Liver (tissue), 9 donors: ENCODE measurements around the gene FBXL4. TPM values are rescaled to one million over a fixed set of nuclear protein-coding genes. Genes with fewer than 3 reads are reported as not detected.

Source experiments
- DNase-seq: peaks from one replicate; pipeline ENCODE4 v3.0.0-alpha.2; 2017; ENCODE audit warnings: low spot score
- H3K27ac ChIP-seq, 2 donors: one replicate each; pipeline ENCODE4 v1.7.0; 2013; ENCODE audit warnings: inconsistent platforms in 2 of 2, low read length in 2 of 2, control low read depth in 1 of 2, low read depth in 1 of 2, mild to moderate bottlenecking in 1 of 2
- H3K27me3 ChIP-seq, 4 donors: one replicate each; pipeline versions ENCODE4 v1.6.1 to v1.7.0; 2013; ENCODE audit warnings: low read length in 3 of 4, inconsistent platforms in 1 of 4, mild to moderate bottlenecking in 1 of 4, moderate library complexity in 1 of 4; ENCODE audit not compliant: control insufficient read depth in 4 of 4, insufficient read depth in 4 of 4
- H3K36me3 ChIP-seq, 4 donors: one replicate each; pipeline versions ENCODE4 v1.6.1 to v1.7.0; 2013; ENCODE audit warnings: low read length in 3 of 4, mild to moderate bottlenecking in 3 of 4, low read depth in 1 of 4, moderate library complexity in 1 of 4; ENCODE audit not compliant: control insufficient read depth in 4 of 4, insufficient read depth in 3 of 4
- H3K4me1 ChIP-seq, 4 donors: one replicate each; pipeline versions ENCODE4 v1.6.1 to v1.7.0; 2013; ENCODE audit warnings: low read length in 3 of 4, mild to moderate bottlenecking in 3 of 4, moderate library complexity in 1 of 4; ENCODE audit not compliant: control insufficient read depth in 4 of 4, insufficient read depth in 4 of 4
- H3K4me3 ChIP-seq, 3 donors: one replicate each; pipeline versions ENCODE4 v1.6.1 to v1.7.0; 2013; ENCODE audit warnings: low read length in 3 of 3, control low read depth in 1 of 3, low read depth in 1 of 3, mild to moderate bottlenecking in 1 of 3
- H3K9ac ChIP-seq, 2 donors: one replicate each; pipeline ENCODE4 v1.7.0; 2013; ENCODE audit warnings: low read length in 2 of 2, mild to moderate bottlenecking in 2 of 2, moderate library complexity in 2 of 2, control low read depth in 1 of 2, low read depth in 1 of 2
- H3K9me3 ChIP-seq, 4 donors: one replicate each; pipeline versions ENCODE4 v1.6.1 to v1.7.0; 2013; ENCODE audit warnings: low read length in 3 of 4; ENCODE audit not compliant: control insufficient read depth in 4 of 4
- ATF3 ChIP-seq: IDR thresholded peaks from 2 replicates; pipeline ENCODE4 v1.6.1; 2016; ENCODE audit warnings: antibody characterized with exemption
- CTCF ChIP-seq: fragments of 150-350 bp; IDR thresholded peaks from 2 replicates; pipeline ENCODE4 v1.5.1; 2017; ENCODE audit warnings: improper control_type of control experiment, low read depth, low read length; ENCODE audit not compliant: missing input control
- EGR1 ChIP-seq, 2 donors: IDR thresholded peaks; 2 replicates each; pipeline ENCODE4 v1.6.1; 2016 to 2018; ENCODE audit warnings: antibody characterized with exemption in 2 of 2, low read depth in 2 of 2
- FOXA1 ChIP-seq: IDR thresholded peaks from 2 replicates; pipeline ENCODE4 v1.6.1; 2016; ENCODE audit warnings: antibody characterized with exemption
- FOXA2 ChIP-seq: IDR thresholded peaks from 2 replicates; pipeline ENCODE4 v1.6.1; 2016; ENCODE audit warnings: antibody characterized with exemption
- GABPA ChIP-seq, 2 donors: IDR thresholded peaks in 1 of 2; conservative IDR thresholded peaks in 1 of 2; 2 replicates each; pipeline ENCODE4 v1.6.1; 2016; ENCODE audit warnings: antibody characterized with exemption in 2 of 2, mild to moderate bottlenecking in 1 of 2, moderate library complexity in 1 of 2
- HNF4A ChIP-seq, 2 donors: conservative IDR thresholded peaks; 2 replicates each; pipeline ENCODE4 v1.6.1; 2016; ENCODE audit warnings: antibody characterized with exemption in 2 of 2, mild to moderate bottlenecking in 2 of 2
- HNF4G ChIP-seq: IDR thresholded peaks from 2 replicates; pipeline ENCODE4 v1.6.1; 2016; ENCODE audit warnings: antibody characterized with exemption
- JUND ChIP-seq, 2 donors: IDR thresholded peaks; 2 replicates each; pipeline ENCODE4 v1.6.1; 2016; ENCODE audit warnings: antibody characterized with exemption in 2 of 2
- MAX ChIP-seq: IDR thresholded peaks from 2 replicates; pipeline ENCODE4 v1.6.1; 2016; ENCODE audit warnings: antibody characterized with exemption
- NR2F2 ChIP-seq: IDR thresholded peaks from 2 replicates; pipeline ENCODE4 v1.6.1; 2016; ENCODE audit warnings: antibody characterized with exemption
- RAD21 ChIP-seq, 2 donors: IDR thresholded peaks; 2 replicates each; pipeline ENCODE4 v1.6.1; 2016; ENCODE audit warnings: antibody characterized with exemption in 2 of 2, mild to moderate bottlenecking in 2 of 2
- REST ChIP-seq: IDR thresholded peaks from 2 replicates; pipeline ENCODE4 v1.6.1; 2016; ENCODE audit warnings: antibody characterized with exemption, mild to moderate bottlenecking
- RXRA ChIP-seq, 2 donors: IDR thresholded peaks; 2 replicates each; pipeline ENCODE4 v1.6.1; 2017 to 2018; ENCODE audit warnings: antibody characterized with exemption in 2 of 2, mild to moderate bottlenecking in 1 of 2
- SP1 ChIP-seq: IDR thresholded peaks from 2 replicates; pipeline ENCODE4 v1.6.1; 2018; ENCODE audit warnings: antibody characterized with exemption, mild to moderate bottlenecking
- TAF1 ChIP-seq: conservative IDR thresholded peaks from 2 replicates; pipeline ENCODE4 v1.6.1; 2016; ENCODE audit warnings: antibody characterized with exemption, mild to moderate bottlenecking
- YY1 ChIP-seq: IDR thresholded peaks from 2 replicates; pipeline ENCODE4 v1.6.1; 2016; ENCODE audit warnings: antibody characterized with exemption, mild to moderate bottlenecking
- ZBTB33 ChIP-seq: IDR thresholded peaks from 2 replicates; pipeline ENCODE4 v1.6.1; 2016; ENCODE audit warnings: antibody characterized with exemption
- WGBS: extraction: QIAGEN DNeasy Blood & Tissue Kit; methylation state at CpG from one replicate; pipeline ENCODE4 v1.1.7; 2013; 5-methylcytosine and 5-hydroxymethylcytosine counted together
- polyA plus RNA-seq, 2 donors: library from polyadenylated mRNA; stranded (reverse) in 1 of 2; unstranded in 1 of 2; fragments of 200-250 nt in 1 of 2; fragments of >200 nt in 1 of 2; fragmentation: Nextera tagmentation in 1 of 2; extraction: Ambion mirVana in 1 of 2; gene quantifications; one replicate each; pipeline versions ENCODE4 v1.2.1 to v1.2.3, GENCODE V29; 2013 to 2015
- total RNA-seq, 2 donors: library from RNA; depleted of rRNA; stranded (reverse); fragments of >200 nt; gene quantifications; one replicate each; pipeline ENCODE4 v1.2.3, GENCODE V29; 2014
- donor health status: healthy.
- donor health status: healthy.
- donor health status: healthy.
- donor health status: healthy.
- donor health status: healthy.

FBXL4 gene
- total and polyA plus RNA-seq, 4 donors = 4.1 to 18.8 (median 14.0) TPM

- no peak for DNase-seq
- no peaks in the 10 kb centered on the region for H3K36me3 ChIP-seq
- peaks cover 0 to 14% (median 7%) of the 10 kb centered on the region in 4 donors for H3K27me3 ChIP-seq
- peak overlapping the region in 1 of 3 donors; percentile 17 for H3K4me3 ChIP-seq
- TF ChIP-seq ZBTB33 (no peak), REST (no peak), HNF4A (conservative IDR thresholded peaks at IDR 0.05) (no peak), SP1 (no peak), FOXA2 (no peak), YY1 (no peak), RXRA (IDR thresholded peaks at IDR 0.05) (no peak), ATF3 (no peak), MAX (no peak), NR2F2 (no peak), EGR1 (IDR thresholded peaks at IDR 0.05; ENCODE audit: low read depth in 2 of 2) (no peak), JUND (IDR thresholded peaks at IDR 0.05) (no peak), RAD21 (IDR thresholded peaks at IDR 0.05) (no peak), TAF1 (no peak), GABPA (IDR thresholded peaks at IDR 0.05 in 1 of 2, conservative IDR thresholded peaks at IDR 0.05 in 1 of 2) (no peak), FOXA1 (no peak), CTCF (no peak), HNF4G (no peak)
- H3K4me1 ChIP-seq = peaks cover 10 to 24% (median 14%) of the 10 kb centered on the region in 4 donors
- WGBS = 12% methylated on average over 51 of the region's 51 CpGs
- H3K9ac ChIP-seq = no peak overlapping the region
- H3K27ac ChIP-seq = no peak overlapping the region
- no peaks in the 10 kb centered on the region for H3K9me3 ChIP-seq
Observed at GRCh38 chr6:98847779-98848538, 99.8 kb downstream of the FBXL4 start.
